Testis (tissue), 2 donors: ENCODE measurements around the gene MVD.

Experiments
- CTCF ChIP-seq, 3 experiments: fragments of 450-650 bp in 2 of 3; fragments of 200-600 bp in 1 of 3; sonication (generic) in 1 of 3; IDR thresholded peaks; one replicate each; pipeline ENCODE4 v1.5.1; 2016 to 2019; ENCODE audit warnings: antibody characterized with exemption in 3 of 3, mild to moderate bottlenecking in 2 of 3, moderate library complexity in 1 of 3
- POLR2A ChIP-seq: fragments of 450-650 bp; IDR thresholded peaks from one replicate; pipeline ENCODE4 v1.6.1; 2017; ENCODE audit warnings: antibody characterized with exemption, mild to moderate bottlenecking, moderate library complexity

GRCh38 chr16:88687676-88688012 is 24.8 kb upstream of the MVD start:
- TF ChIP-seq CTCF (IDR thresholded peaks at IDR 0.05) (no peak), POLR2A (no peak)
